GM10248 (cell line): ENCODE results near the gene TAGAP.

Experiments
- CTCF ChIA-PET: fragments of 300-600 bp; sonication (Branson Sonifier 250); formaldehyde crosslinking; extraction: SDS; loops from one replicate; lab custom pipeline; 2021; ENCODE audit warnings: antibody characterized with exemption; lab: Yijun Ruan, JAX
- POLR2A ChIA-PET: fragments of 350-650 bp; sonication (Branson Sonifier 250); formaldehyde crosslinking; extraction: SDS; loops from one replicate; lab custom pipeline; 2020; ENCODE audit warnings: antibody characterized with exemption; lab: Yijun Ruan, JAX
- DNase-seq: peaks from one replicate; pipeline ENCODE4 v3.0.0; 2012; ENCODE audit errors: extremely low spot score
- TF ChIP-seq, protein P1 (sequence below): IDR thresholded peaks from 2 replicates; pipeline ENCODE4 v1.5.1; 2012; ENCODE audit warnings: mild to moderate bottlenecking, low read depth; ENCODE audit errors: extremely low read depth, missing control alignments, control extremely low read depth

Gene TAGAP

DNA sequence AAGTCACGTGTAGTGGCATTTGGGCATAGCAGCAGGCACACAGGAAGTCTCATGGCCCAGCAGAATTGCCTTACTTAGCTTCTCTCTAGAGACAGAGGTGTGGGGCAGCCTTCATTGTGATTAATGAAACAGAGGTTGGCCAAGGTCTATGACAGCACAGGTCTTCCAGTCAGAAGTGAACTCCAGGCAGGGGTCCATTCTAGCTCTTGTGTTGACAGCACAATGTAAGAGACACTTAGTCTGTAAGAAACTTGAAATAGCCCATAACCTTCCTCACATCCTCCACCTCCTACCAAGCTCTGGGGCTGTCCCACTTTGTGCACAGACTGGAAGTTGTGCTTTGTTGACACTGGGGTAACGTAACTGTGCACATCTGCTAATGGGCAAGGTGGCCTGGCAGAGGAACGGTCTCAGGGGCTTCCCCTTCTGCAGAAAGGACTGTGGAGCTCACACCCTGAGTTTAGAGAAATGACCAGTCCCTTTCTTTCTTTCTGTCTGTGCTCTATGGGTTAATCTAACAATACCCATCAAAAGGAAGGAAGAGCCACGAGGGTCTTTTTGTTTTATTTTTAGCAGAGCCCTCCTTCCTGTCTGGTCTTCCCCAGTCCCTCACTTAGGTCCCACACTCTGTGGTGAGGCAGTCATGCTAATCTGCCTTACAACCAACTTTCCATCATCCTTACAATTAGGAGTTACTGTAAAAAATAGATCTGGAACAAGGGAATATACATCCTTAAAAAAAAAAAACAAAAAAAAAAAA lies 35.6 kb upstream of the TAGAP start:
- ChIA-PET CTCF (interaction anchor here (0.9 to 3.4 kb wide), 16 partner anchors 8 to 575 kb away, joined by 3 to 22 read pairs (median 4); no protein-coding TSS in a partner anchor), POLR2A (interaction anchor here (0.7 kb wide), 1 partner anchor 24 kb away, joined by 3 read pairs; no protein-coding TSS in a partner anchor)
- DNase-seq: no peak
- TF ChIP-seq, protein P1, sequence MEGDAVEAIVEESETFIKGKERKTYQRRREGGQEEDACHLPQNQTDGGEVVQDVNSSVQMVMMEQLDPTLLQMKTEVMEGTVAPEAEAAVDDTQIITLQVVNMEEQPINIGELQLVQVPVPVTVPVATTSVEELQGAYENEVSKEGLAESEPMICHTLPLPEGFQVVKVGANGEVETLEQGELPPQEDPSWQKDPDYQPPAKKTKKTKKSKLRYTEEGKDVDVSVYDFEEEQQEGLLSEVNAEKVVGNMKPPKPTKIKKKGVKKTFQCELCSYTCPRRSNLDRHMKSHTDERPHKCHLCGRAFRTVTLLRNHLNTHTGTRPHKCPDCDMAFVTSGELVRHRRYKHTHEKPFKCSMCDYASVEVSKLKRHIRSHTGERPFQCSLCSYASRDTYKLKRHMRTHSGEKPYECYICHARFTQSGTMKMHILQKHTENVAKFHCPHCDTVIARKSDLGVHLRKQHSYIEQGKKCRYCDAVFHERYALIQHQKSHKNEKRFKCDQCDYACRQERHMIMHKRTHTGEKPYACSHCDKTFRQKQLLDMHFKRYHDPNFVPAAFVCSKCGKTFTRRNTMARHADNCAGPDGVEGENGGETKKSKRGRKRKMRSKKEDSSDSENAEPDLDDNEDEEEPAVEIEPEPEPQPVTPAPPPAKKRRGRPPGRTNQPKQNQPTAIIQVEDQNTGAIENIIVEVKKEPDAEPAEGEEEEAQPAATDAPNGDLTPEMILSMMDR: no peak

DNA sequence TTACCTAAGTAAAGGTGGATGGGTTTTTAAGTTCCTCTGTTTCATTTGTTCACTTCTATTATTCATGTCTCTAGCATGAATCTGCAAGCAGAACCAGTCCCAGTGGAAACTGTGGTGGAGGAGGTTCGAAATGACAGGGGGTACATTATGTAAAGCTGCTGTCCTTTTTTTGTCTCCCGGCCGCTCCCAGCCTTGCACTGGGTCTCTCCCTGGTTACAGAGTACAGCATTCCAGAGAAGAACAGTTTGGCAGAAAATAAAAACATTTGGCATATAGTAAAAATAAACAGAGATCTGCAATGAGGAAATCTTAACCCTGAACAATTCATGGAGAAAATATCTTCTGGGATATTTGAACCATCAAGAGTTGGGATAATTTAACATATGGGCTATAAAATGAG lies 34.6 kb upstream of the TAGAP start:
- TF ChIP-seq, protein P1: no peak
- no peak for DNase-seq
- CTCF ChIA-PET: interaction anchor here (0.9 to 3.4 kb wide), 11 partner anchors 9 to 576 kb away, joined by 3 to 22 read pairs (median 4); no protein-coding TSS in a partner anchor
- POLR2A ChIA-PET: no interaction called here

DNA sequence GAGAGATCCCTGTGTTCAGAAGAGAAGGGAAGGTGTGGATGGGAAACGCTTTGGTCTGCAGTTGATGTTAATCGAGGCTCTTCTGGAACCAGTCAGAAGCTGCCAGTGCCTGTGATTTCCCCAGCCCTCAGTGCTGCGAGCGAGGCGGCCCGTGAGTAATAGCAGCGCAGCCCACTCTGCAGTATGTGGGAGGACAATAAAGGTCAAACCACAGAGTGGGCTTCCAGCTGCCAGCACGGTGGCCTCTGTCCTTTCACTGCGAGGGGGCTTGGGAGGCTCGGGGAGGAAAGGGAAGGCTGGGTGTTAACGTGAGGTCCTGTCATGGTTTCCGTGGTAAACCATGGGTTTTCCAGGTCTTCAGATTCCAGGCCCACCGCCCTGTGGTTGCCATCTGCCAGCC lies 32.3 kb upstream of the TAGAP start:
- no peak for DNase-seq
- CTCF ChIA-PET: interaction anchor here (1.4 to 2.3 kb wide), 2 partner anchors 12 to 68 kb away, joined by 3 to 7 read pairs; no protein-coding TSS in a partner anchor
- POLR2A ChIA-PET: no interaction called here
- TF ChIP-seq, protein P1: no peak

DNA sequence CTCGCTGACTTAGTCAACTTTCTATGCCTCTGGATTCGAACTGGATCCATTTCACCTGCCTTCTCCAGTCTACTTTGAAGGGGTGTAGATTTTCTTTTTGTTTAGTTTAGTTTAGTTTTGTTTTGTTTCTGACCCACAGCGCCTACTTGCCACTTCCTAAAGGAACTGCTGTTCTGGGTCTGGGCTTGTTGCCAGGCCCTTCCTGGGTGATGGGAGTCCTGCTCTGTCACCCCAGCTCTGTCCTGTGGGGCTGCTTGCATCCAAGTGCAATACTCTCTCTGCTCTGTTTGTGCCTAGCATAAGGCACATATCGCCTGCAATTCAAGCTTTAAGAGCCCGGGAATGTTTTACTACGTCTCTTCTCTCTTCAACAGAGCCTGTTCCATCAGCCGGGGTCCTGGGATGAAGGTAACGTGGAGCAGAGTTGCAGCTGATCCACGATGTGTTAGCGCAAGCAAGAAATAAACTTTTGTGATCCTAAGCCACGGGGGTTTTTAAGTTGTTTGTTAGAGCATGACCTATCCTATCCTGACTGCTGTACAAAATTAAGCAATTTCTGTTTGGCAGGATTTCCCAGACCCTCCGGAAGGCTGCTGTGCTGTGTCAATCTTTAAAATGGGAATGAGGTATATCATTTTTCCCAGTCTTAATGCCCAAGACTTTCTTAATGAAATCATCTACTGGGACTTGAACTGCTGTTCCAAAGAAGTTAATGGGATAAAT lies 30.9 kb upstream of the TAGAP start:
- TF ChIP-seq, protein P1: no peak
- POLR2A ChIA-PET: no interaction called here
- CTCF ChIA-PET: interaction anchor here (0.9 to 2.3 kb wide), 4 partner anchors 13 to 67 kb away, joined by 3 to 5 read pairs (median 4); no protein-coding TSS in a partner anchor
- DNase-seq: no peak

DNA sequence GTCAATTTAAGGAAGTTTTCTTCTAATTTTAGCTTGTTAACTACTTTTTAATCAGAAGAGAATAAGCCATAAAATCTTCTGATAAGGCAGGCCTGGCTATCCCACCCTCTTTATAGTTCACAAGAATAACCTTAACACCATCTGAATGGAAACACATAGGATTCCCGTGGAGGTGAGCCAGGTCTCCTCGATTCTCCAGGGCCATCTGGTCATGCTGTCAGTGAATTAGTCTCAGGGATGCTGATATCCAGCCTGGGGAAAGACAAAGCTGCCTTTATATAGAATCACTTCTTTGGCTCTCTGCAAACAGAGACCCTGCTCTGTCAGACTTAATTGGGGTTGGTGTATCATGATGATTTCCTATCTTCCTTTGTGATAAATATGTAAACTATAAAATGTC lies 30.1 kb upstream of the TAGAP start:
- DNase-seq: no peak
- TF ChIP-seq, protein P1: no peak
- ChIA-PET CTCF (interaction anchor here (0.9 to 2.3 kb wide), 5 partner anchors 12 to 66 kb away, joined by 3 to 5 read pairs (median 3); no protein-coding TSS in a partner anchor), POLR2A (no interaction called here)

DNA sequence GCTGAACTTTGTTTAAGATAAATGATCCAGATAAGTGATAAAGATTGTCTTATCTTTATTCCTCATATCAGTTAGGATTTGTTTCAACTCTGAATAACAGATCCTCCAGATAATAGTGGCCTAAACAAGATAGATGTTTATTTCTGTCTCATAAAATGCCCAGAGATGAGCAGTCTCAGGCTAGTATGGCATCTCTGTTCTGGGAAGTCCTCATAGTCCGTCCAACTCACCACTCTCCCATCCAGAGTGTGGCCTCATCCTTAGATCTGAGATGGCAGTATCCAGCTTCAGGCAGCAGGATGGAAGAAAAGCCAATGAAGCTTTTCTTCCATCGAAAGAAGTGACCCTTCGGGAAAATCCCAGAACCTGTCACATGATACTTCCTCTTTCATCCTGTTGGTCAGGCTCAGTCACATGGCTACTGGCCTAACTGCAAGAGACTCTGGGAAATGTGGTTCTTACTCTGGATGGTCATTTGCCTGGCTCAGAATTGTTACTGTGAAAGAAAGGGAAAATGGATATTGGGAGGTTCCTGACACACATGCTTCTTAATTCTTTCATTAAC lies 29.4 kb upstream of the TAGAP start:
- POLR2A ChIA-PET: no interaction called here
- TF ChIP-seq, protein P1: no peak
- CTCF ChIA-PET: interaction anchor here (0.8 to 2.3 kb wide), 3 partner anchors 11 to 36 kb away, joined by 3 to 5 read pairs (median 3); no protein-coding TSS in a partner anchor
- DNase-seq: no peak
